ENCODE measurements around the gene P3R3URF.

Gene P3R3URF

DNA sequence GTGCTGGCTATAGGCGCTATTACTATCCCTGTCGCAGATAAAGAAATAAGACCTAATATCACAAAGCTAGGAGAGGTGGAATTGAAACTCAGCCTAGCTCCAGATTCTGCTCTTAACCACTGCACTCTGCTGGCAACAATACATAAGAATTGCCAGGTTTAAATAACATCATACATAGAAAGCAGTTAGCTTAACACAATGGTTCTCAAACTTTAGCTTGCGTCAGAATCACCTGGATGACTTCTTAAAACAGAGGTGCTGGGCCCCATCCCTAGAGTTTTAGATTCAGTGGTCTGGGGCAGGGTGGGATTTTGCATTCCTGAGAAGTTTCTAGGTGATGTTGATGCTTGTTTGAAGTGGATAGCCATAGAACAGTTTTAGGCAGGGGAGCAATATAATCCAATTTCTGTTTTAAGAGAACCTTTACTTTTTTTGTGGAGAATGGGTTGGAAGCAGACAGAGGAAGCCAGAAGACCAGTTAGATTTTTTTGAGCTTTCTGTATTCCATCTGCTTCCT lies 23.0 kb upstream of the P3R3URF start:
- H3K9me2 ChIP-seq (replicated peaks; ENCODE audit: low read depth, low read length) = no peaks in the 10 kb centered on the region
- H3K4me2 ChIP-seq (ENCODE audit: low read depth, low read length, poor library complexity, severe bottlenecking) = peak overlapping the region; percentile 89
- no peaks in the 10 kb centered on the region for H3K27me3 ChIP-seq (ENCODE audit: insufficient read depth, low read length, poor library complexity, severe bottlenecking)
- TF ChIP-seq CTCF (conservative IDR thresholded peaks at IDR 0.05; ENCODE audit: low read length) = no peak
- TF ChIP-seq EZH2phosphoT487 (IDR thresholded peaks at IDR 0.05; ENCODE audit: borderline replicate concordance) = no peak
- no peak overlapping the region for H2AFZ ChIP-seq (ENCODE audit: low read length)
- H3K9me3 ChIP-seq (ENCODE audit: insufficient read depth, low read depth, low read length) = no peaks in the 10 kb centered on the region
- H4K20me1 ChIP-seq (ENCODE audit: insufficient read depth, low read length, poor library complexity, severe bottlenecking) = no peaks in the 10 kb centered on the region
- H3K79me2 ChIP-seq (ENCODE audit: insufficient read depth, low read length) = peaks cover 7% of the 10 kb centered on the region; the same call in 1 of the 2 replicates
- H3F3A ChIP-seq (ENCODE audit: low read depth) = no peaks in the 10 kb centered on the region
- H3K4me3 ChIP-seq (ENCODE audit: low read length, poor library complexity, severe bottlenecking) = peak overlapping the region; percentile 97
- peak overlapping the region; percentile 75 for H3K9ac ChIP-seq (ENCODE audit: low read depth, low read length, poor library complexity, severe bottlenecking)
- peaks cover 15% of the 10 kb centered on the region for H3K4me1 ChIP-seq (ENCODE audit: insufficient read depth, low read length, poor library complexity, severe bottlenecking)
- no peaks in the 10 kb centered on the region for H3K36me3 ChIP-seq (ENCODE audit: insufficient read depth, low read length)

GRCh38 chr1:46197964-46198811 lies 21.9 kb upstream of the P3R3URF start, which contains the start of gene POMGNT1:
Gene POMGNT1, minus strand, starts transcription at chr1:46198434. Its CDS starts 613 bp downstream, at chr1:46197821.
- Histone ChIP-seq H2AFZ (ENCODE audit: low read length) (peak within 1 kb of the TSS; percentile 96), H3F3A (ENCODE audit: low read depth) (no peaks in the 10 kb centered on the region), H3K9me2 (replicated peaks; ENCODE audit: low read depth, low read length) (no peaks in the 10 kb centered on the region), H3K4me1 (ENCODE audit: insufficient read depth, low read length, poor library complexity, severe bottlenecking) (peaks cover 15% of the 10 kb centered on the region), H3K9me3 (ENCODE audit: insufficient read depth, low read depth, low read length) (no peaks in the 10 kb centered on the region), H3K4me3 (ENCODE audit: low read length, poor library complexity, severe bottlenecking) (peak within 1 kb of the TSS; percentile 97), H3K79me2 (ENCODE audit: insufficient read depth, low read length) (peaks cover 7% of the 10 kb centered on the region; the same call in 1 of the 2 replicates), H3K36me3 (ENCODE audit: insufficient read depth, low read length) (no peaks in the 10 kb centered on the region; the same call in 1 of the 2 replicates), H4K20me1 (ENCODE audit: insufficient read depth, low read length, poor library complexity, severe bottlenecking) (no peaks in the 10 kb centered on the region), H3K4me2 (ENCODE audit: low read depth, low read length, poor library complexity, severe bottlenecking) (peak within 1 kb of the TSS; percentile 89), H3K27me3 (ENCODE audit: insufficient read depth, low read length, poor library complexity, severe bottlenecking) (no peaks in the 10 kb centered on the region), H3K9ac (ENCODE audit: low read depth, low read length, poor library complexity, severe bottlenecking) (peak within 1 kb of the TSS; percentile 75)
- TF ChIP-seq CTCF (conservative IDR thresholded peaks at IDR 0.05; ENCODE audit: low read length) (peak; percentile 38), EZH2phosphoT487 (IDR thresholded peaks at IDR 0.05; ENCODE audit: borderline replicate concordance) (no peak)

GRCh38 chr1:46197560-46197963 lies 21.3 kb upstream of the P3R3URF start:
- Histone ChIP-seq H3K4me1 (ENCODE audit: insufficient read depth, low read length, poor library complexity, severe bottlenecking) (peaks cover 15% of the 10 kb centered on the region), H3K79me2 (ENCODE audit: insufficient read depth, low read length) (peaks cover 7% of the 10 kb centered on the region; the same call in 1 of the 2 replicates), H3F3A (ENCODE audit: low read depth) (no peaks in the 10 kb centered on the region), H2AFZ (ENCODE audit: low read length) (peak overlapping the region; percentile 76; the same call in 1 of the 2 replicates), H3K9me2 (replicated peaks; ENCODE audit: low read depth, low read length) (no peaks in the 10 kb centered on the region), H3K4me3 (ENCODE audit: low read length, poor library complexity, severe bottlenecking) (peak overlapping the region; percentile 76), H3K36me3 (ENCODE audit: insufficient read depth, low read length) (no peaks in the 10 kb centered on the region; the same call in 1 of the 2 replicates), H3K4me2 (ENCODE audit: low read depth, low read length, poor library complexity, severe bottlenecking) (peak overlapping the region; percentile 89), H3K9ac (ENCODE audit: low read depth, low read length, poor library complexity, severe bottlenecking) (peak overlapping the region; percentile 75), H3K27me3 (ENCODE audit: insufficient read depth, low read length, poor library complexity, severe bottlenecking) (no peaks in the 10 kb centered on the region), H4K20me1 (ENCODE audit: insufficient read depth, low read length, poor library complexity, severe bottlenecking) (no peaks in the 10 kb centered on the region), H3K9me3 (ENCODE audit: insufficient read depth, low read depth, low read length) (no peaks in the 10 kb centered on the region)
- no peak for TF ChIP-seq CTCF (conservative IDR thresholded peaks at IDR 0.05; ENCODE audit: low read length)
- TF ChIP-seq EZH2phosphoT487 (IDR thresholded peaks at IDR 0.05; ENCODE audit: borderline replicate concordance) = no peak

All from Loucy (cell line).